GOT3 (cell line): ENCODE results near the gene DDX49.

Experiments
- DNase-seq: peaks from one replicate; lab custom pipeline; 2025; ENCODE audit warnings: mixed read lengths; lab: John Stamatoyannopoulos, UW

The DDX49 gene, protein sequence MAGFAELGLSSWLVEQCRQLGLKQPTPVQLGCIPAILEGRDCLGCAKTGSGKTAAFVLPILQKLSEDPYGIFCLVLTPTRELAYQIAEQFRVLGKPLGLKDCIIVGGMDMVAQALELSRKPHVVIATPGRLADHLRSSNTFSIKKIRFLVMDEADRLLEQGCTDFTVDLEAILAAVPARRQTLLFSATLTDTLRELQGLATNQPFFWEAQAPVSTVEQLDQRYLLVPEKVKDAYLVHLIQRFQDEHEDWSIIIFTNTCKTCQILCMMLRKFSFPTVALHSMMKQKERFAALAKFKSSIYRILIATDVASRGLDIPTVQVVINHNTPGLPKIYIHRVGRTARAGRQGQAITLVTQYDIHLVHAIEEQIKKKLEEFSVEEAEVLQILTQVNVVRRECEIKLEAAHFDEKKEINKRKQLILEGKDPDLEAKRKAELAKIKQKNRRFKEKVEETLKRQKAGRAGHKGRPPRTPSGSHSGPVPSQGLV

DNA sequence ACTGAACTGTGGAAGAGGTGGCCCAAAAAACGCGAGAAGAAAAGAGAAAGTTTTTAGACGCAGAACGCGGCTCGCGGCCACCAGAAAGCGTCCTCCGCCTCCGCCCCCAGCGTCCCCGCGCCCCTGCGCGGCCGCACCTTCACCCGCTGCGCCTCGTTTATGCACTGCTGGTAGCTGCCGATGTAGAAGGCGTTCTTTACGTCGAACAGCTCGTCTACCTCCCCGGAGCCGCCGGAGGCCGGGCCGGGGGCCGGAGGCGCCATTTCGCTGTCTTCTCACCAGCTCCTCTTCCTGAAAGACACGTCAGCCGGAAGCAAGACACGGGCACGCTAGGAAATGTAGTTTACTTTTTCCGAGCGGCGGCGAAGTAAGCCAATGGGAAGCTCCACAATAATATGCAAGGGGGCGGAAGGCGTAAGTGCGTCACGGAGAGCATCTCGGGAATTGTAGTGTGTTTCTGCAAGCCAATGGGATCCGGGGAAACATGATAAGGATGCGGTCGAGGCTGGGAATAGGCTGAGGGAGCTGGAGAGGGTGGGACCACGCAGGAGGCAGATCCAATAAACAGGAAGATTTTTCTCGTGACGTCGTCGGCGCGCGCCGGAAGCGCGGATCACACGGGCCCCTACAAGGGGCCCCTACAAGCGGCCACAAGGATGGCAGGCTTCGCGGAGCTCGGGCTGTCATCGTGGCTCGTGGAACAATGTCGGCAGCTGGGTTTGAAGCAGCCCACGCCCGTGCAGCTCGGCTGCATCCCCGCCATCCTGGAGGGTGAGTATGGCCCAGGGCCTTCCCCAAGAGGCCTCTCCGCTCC lies at the start of gene DDX49, which contains the start of gene COPE:
Gene DDX49, plus strand, starts transcription at position 630 of the 814 bp plus-strand sequence. Its CDS starts 27 bp downstream, at position 657.
Gene COPE, minus strand, starts transcription at position 302 of the 814 bp plus-strand sequence. Its CDS starts 39 bp downstream, at position 263.
- peak; percentile 91 for DNase-seq

DNA sequence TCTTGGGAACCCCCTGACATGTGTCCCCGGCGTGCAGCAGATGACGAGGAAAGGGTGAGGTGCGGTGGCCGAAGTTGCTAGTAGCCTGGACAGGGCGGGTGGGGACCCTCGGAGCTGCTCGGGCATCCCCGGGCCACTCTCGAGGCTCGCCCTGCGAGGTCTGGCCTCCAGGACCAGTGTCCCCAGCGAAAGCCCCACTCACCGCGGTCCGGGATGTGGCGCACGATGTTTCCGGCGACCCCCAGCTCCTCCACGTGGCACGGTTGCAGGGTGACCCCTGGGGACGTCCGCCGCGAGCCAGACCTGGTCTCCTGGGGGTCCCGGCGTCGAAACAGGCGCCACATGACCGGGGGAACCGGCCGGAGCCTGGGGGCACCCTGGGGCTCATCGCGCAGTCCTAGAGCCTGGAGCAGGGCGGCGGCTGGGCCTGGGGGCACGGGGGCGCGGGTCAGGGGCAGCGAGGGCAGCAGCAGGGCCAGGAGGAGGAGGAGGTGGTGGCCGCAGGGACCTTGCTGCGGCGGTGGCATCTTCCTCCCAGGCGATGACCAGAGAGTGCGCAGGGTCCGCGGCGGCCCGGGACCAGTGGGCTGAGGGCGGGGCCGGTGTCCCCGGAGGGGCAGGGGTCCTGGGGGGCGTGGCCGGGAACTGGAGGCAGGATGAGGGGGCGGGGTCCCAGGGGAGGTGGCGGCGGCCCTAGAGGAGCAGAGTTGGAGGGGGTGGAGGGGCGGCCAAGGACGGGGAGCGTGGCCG lies 49.6 kb upstream of the DDX49 start:
- no peak for DNase-seq

DNA sequence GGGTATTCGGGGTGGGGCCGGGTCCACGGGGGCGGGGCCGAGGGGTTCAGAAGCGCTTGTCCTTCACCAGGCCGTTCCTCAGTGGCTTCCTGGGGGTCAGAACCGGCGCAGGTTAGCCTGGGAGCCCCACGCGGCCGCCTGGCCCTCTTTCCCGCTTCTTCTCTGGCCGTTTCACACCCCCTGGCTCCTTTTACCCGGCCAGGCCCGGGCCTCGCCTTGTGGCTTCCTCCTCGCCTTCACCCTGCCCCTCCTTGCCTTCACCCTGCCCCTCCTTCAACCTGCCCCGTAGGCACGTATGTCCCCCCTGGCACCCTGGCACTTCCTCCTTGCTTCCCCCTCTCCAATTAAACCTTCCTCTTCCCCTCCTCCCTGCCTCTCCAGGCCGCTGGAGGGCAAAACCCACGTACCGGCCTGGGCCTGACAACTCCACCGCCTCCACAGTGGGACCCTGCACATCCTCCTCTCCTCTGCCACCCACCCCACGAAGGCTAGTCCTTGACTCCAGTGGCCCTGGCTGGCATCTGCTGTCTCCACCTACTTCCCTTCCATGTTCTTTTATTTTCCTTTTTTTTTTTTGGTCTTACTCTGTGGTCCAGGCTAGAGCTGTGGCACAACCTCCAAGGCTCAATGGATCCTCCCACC lies 48.9 kb upstream of the DDX49 start:
- DNase-seq: no peak

DNA sequence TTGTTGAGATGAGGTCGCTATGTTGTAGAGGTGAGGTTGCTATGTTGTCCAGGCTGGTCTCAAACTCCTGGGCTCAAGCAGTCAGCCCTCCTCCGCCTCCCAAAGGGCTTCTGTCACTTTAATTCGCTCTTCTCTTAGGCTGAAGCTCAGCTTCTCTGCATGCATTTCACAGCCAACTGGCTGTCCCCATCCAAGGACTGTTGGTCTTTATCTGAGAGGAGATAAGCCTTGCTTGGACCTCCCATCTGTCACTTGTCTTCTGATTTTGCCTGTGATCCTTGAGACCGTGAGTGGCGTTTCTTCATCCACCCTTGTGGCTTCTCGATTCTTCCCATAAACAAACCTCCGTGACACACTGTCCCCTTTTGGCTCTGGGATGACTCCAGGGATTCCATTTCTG lies 48.0 kb upstream of the DDX49 start:
- no peak for DNase-seq

DNA sequence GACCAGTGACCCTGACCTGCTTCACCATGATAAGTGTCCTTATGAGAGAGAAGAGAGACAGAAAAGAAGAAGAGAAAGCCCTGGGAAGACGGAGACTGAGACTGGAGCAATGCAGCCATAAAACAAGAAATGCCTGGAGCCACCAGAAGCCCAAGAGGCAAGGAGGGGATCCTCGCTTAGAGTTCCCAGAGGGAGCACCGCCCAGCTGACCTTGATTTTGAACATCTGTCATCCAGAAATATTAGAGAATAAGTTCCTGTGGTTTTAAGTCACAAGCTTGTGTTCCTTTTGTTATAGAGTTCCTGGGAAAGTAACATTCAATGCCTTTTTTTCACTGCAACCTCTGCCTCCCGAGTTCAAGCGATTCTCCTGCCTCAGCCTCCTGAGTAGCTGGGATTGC lies 43.8 kb upstream of the DDX49 start:
- no peak for DNase-seq

DNA sequence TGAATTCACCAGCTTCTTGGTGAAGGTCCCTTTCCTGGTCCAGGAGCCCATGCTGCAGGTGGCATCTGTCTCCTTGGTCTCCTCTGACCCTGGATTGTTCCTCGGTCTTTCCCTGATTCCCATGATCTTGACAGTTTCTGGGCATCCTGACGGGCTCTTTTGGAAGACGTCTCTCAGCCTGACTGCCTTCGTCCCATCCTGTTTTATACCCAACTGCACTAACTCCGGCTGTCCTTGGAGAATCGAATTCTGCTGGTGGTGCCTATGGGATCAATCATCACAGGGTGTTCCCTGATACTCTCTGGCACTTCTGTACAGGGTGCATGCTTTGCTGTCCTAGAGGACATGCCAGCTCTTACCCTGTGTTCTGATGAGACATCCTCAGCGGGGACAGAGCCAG lies 42.6 kb upstream of the DDX49 start:
- no peak for DNase-seq

DNA sequence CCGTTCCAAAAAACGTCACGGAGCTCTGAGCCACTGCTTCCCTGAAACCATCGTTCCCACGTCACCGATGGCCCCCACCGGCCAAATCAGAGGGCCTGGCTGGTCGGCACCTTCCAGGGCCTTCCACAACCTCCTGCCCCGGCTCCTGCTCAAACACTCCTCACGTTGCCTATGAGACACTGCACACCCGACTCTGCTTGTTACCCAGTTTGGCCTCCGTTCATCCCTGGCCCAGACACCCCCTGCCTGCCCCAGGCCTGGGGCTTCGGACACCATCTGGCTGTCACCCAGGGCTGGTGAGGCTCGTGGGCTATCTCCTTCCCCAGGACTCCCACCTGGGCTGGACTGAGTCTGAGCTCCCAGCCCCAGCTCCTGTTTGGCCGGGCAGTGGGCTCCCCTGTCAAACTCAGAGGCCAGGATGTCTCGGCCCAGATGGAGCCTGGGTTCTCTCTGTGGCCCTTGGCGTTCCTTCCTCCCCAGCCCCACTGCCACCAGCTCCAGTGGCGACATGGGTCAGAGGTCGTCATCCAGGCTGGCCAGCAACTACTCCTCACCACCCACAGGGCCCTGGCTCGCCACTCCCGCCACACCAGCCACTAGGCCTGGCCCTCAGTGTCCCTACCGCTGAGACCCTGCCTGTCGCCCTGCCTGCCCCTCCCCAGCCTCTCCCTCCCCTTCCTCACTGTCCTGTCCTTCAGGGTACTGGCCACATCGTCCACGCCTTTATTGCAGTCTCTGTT lies 41.3 kb upstream of the DDX49 start:
- no peak for DNase-seq

DNA sequence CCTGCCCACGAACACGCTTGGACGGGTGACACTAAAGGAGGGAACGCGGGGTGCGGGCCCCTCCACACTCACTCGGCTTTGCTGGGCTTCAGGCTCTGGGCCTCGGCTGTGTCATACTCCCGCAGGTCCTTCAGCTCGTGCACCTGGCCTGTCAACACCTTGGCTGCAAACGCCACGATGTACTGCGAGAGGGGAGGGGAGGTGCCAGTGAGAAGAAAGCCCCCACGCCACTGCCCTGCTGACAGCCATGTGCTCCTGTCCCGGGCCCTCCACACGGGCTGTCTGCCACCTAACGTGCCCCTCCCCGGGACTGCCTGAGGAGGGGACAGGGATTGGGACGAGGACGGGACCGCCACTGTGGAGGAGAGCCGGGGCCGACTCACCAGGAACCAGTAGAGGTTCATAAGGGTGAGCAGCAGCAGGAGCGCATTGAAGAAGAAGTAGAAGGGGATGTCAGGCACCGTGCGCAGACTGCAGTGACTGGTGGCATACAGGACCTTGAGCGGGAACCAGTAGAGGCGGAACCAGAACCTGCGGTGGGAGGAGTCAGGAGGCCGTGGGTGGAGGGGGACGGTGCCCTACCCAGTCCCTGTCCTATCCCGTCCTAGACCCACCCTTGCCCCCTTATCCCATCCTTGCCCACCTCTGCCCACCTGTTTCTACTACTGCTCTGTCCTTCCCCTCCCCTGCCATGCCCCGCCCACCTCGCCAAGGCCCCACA lies 40.5 kb upstream of the DDX49 start:
- no peak for DNase-seq

DNA sequence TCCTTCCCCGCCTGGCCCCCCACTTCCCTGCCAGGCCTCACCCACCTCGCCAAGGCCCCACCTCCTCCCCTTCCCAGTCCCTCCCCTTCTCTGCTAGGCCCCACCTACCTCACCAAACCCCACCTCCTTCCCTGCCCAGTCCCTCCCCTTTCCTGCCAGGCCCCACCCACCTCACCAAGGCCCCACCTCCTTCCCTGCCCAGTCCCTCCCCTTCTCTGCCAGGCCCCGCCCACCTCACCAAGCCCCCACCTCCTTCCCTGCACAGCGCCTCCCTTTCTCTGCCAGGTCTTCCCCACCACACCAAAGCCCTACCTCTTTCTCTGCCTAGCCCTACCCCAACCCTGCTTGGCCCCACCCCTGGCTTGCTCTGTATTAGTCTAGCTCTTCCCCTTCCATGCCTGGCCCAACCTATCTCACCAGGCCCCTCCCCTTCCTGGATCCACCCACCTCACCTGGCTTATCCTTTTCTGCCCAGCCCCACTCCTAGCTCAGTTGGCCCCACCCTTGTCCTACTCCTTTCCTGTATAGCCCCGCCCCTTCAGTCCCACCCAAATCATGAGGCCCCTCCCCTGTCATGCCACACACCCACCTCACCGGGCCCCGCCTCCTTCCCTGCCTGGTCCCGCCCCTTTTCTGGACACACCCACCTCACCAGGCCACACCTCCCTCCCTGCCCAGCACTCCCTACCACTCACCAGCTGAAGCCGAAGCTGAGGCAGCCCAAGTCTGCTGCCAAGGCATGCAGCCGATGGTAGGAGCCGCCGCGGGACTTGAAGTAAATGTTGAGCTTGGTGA lies 39.7 kb upstream of the DDX49 start:
- DNase-seq: no peak

DNA sequence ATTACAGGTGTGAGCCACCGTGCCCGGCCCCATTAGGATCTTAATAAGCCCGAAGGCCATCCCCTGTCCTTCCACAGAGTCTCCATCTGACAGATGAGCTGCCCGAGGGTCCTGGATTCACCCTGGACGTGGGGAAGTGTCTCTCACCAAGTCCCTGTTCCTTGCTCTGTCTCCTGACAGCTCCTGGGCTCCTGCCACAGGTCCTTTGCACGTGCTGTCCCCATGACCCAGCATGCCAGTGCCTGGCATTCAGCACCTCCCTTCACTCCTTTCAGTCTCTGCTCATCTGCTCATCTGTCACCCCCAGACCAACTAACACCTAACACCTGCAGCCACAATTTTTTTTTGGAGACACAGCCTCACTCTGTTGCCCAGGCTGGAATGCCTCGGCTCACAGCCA lies 38.0 kb upstream of the DDX49 start:
- no peak for DNase-seq

DNA sequence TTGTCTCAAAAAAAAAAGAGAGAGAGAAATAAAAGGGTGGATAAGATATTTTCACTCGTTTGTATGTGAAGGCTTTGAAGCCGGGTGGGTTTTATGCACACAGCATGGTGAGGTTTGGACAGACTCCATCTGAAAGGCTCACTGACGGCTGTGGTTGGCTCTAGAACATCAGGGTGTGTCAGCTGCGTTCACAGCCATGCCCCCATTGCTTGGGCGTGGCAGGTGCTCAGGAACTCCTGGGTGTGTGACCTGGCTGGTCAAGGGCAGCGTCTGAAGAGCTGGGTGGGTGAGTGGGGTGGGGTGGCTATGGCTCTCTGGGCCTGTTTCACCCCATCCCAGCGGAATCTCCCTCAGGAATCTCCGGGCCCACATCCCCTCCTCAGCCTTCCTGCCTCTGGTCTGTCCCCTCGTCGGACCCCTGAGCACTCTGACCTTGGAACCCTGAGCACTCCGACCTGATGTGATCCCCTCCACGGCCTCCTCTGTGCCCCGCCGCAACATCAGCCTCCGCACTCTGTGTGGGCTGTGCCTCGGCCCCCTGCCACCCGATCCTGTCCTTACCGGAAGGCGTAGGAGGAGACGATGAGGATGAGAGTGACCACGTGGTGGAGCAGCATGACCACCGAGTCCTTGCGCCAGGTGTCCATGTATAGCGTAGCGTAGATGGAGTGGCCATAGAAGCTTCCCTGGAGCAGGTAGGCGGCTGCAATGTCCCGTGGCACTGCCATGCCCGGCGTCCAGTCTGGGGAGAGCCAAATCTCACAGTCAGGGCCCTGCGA lies 35.8 kb upstream of the DDX49 start:
- no peak for DNase-seq

DNA sequence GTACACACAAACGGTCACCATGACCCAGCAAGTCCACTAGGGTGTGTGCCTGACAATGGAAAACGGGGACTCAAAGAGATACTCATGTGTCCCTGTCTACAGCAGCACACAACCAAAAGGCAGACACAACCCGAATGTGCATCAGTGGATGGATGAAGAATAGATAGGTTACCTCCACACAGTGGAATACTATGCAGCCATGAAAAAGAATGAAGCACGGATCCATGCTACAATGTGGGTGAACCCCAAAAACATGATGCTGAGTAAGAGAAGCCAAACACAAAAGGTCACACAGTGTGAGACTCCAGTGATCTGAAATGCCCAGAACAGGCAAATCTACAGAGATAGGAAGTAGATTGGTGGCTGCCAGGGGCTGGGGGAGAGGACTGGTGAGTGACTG lies 32.5 kb upstream of the DDX49 start:
- DNase-seq: no peak

DNA sequence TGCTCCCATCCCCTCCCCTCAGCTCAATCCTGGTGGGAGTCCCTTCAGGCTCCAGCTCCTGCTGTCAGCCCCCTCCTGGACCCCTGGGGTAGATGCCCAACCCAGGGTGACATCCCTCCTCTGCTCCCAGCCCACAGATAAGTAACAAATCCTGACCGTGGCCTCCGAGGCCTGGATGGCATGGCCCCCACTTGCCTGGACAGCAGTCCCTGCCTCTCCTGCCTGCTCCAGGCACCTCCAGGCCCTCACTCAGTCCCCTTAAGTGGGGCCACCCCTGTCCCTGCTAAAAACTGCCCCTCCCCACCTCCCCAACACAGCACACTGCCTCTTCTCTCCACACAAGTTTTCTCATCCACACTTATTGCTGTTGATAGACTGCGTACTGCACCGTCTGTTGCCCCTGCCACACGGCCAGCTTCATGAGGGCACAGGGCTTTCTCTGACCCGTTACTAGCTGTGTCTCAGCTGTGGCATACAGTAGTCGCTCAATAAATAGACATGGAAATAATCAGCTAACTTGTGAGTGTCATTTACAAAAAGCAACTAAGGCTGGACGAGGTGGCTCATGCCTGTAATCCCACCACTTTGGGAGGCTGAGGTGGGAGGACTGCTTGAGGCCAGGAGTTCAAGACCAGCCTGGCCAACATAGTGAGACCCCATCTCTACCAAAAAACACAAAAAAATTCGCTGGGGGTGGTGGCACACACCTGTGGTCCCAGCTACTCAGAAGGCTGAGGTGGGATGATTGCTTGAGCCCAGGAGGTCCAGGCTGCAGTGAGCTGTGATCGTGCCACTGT lies 29.4 kb upstream of the DDX49 start:
- no peak for DNase-seq

DNA sequence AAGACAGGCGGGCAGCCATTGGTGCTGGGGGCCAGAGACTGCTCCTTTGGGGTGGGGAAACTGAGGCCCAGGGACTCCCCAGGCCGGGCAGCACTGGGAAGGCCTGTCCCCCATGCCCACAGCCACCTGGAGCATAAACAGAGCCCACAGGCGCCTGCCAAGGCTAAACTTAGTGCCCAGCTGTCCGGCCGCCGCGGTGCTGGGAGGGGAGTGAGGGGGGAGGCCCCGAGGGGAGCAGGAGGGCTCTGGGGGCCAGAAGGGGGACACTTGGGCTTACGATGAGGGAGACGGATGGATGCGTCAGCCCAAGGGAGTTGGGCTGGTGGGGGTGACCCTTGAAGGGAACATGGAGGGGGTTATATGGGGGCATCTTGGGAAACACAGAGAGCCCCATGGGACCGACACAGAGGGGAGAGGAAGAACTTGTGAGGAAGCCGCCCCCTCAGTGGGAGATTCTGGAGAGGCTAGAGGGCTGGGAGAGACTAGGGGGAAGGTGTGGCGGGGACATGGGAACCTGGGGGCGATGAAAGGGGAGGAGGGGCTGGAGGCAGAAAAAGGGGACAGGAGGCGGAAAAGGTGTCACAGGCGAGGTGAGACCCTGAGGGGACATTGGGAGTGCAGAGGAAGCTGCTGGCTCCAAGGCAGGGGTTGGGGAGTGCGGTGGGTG lies 25.8 kb upstream of the DDX49 start:
- DNase-seq: no peak

DNA sequence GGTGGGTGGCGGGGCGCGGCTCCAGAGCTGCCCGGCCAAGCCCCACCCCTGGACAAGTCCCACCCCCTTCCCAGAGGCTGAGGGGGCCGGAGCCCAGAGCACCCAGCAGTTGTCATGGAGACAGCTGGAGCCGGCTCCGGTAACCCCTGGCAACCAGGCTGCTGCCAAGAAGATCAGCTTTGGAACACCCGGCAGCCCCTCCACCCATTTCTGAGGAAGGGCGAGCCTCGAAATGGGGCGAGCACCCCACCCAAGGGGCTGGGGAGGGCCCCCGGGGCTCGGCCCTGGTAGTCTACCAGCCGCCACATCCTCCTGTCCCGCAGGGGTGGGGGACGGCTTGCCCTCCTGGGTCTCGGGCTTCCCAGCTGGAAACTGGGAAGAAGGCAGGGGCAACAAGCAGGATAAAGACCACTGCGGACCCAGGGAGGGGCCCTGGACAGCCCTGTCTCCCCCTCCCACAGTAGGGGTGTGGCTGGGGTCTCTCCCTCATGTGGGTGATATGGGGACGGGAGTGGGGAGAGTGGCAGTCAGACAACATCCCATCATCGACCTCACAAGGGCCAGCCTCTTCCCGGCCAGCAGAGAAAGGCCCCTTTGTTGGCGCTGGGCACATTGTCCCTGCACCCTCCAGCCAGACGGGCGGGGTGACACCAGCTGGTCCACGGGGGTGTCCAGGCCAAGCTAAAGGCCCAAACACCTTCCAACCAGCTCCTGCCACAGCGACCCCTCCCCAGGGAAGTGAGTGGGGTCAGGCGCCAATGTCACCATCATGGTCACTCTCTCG lies 25.1 kb upstream of the DDX49 start:
- DNase-seq: no peak

DNA sequence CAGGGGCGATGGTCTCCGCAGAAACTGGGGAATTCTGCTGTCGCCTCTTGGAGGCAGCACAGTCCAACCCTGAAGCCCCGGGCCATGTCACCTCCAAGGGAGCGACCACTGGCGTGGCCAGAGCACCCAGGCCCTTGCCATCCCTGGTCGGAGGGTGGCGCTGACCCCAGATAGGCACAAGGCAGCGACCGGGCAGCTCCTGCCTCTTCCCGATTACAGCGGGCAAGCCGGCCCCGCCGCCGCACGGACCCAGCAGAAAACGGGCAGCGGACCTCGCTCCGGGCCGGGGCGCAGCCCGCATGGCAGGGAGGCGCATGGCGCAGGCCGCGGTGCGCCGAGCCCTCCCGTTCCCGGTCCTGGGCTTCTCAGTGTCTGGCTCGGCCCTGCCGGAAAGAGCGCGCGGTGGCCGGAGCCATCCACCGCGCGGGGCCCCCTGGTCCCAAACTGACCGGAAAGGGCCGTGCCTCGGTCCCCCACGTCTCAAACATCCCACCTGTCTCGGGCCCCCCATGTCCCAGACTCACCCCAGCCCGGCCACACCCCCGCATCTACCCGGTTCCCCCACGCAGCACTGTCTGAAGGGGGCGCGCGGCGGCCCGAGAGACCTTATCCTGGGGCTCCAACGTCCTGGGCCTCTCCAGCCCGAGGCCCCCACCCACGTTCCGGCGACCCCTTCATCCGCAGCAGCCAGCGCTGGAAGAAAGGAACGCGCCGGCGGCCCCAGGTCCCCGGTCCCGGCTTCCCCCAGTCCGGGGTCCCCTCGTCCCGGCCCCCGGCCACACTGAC lies 24.3 kb upstream of the DDX49 start:
- DNase-seq: no peak
